Kidney (tissue), 14 donors: Measurements from ENCODE around the gene PCDH9. TPM values are rescaled to one million over a fixed set of nuclear protein-coding genes. Genes with fewer than 3 reads are reported as not detected.

ENCODE experiments used
- DNase-seq, 5 donors: peaks; one replicate each; pipeline ENCODE4 v3.0.0-alpha.2; 2013 to 2020
- FAIRE-seq: peaks from 2 replicates; lab custom pipeline; 2012; peaks lifted over from hg19 to GRCh38; lab: Jason Lieb, UNC
- H3K27ac ChIP-seq, 2 donors: one replicate each; pipeline ENCODE4 v1.7.0; 2013; ENCODE audit warnings: low read depth in 2 of 2, low read length in 2 of 2, inconsistent platforms in 1 of 2
- H3K27me3 ChIP-seq: one replicate; pipeline ENCODE4 v1.7.1; 2013; ENCODE audit warnings: low read length, inconsistent platforms; ENCODE audit not compliant: control insufficient read depth, insufficient read depth
- H3K36me3 ChIP-seq, 3 donors: one replicate each; pipeline versions ENCODE4 v1.7.0 to v1.7.1; 2013; ENCODE audit warnings: low read length in 3 of 3, control low read depth in 1 of 3, inconsistent platforms in 1 of 3; ENCODE audit not compliant: insufficient read depth in 3 of 3, control insufficient read depth in 2 of 3
- H3K4me1 ChIP-seq, 3 donors: one replicate each; pipeline versions ENCODE4 v1.7.0 to v1.7.1; 2013; ENCODE audit warnings: low read length in 3 of 3, inconsistent platforms in 1 of 3, low read depth in 1 of 3; ENCODE audit not compliant: control insufficient read depth in 2 of 3, insufficient read depth in 2 of 3
- H3K4me3 ChIP-seq, 3 donors: one replicate each; pipeline versions ENCODE4 v1.7.0 to v1.8.1; 2013; ENCODE audit warnings: low read length in 3 of 3, control low read depth in 1 of 3, inconsistent platforms in 1 of 3
- H3K9ac ChIP-seq, 3 donors: one replicate each; pipeline versions ENCODE4 v1.7.0 to v1.7.1; 2013; ENCODE audit warnings: low read length in 3 of 3, control low read depth in 1 of 3, inconsistent platforms in 1 of 3
- H3K9me3 ChIP-seq, 3 donors: one replicate each; pipeline versions ENCODE4 v1.7.0 to v1.7.1; 2013; ENCODE audit warnings: low read length in 3 of 3, control low read depth in 1 of 3, inconsistent platforms in 1 of 3; ENCODE audit not compliant: control insufficient read depth in 2 of 3, insufficient read depth in 1 of 3
- intact Hi-C: fragments of 100-400 bp; cut with DNase I; formaldehyde crosslinking; loops from one replicate; pipeline ENCODE4 v1.11.1; 2022
- polyA plus RNA-seq: library from polyadenylated mRNA; stranded (reverse); fragments of 350-450 nt; fragmentation: Illumina TruSeq; extraction: RNeasy Lipid Tissue Mini Kit (QIAGEN cat#74804); gene quantifications from one replicate; pipeline ENCODE4 v1.2.3, GENCODE V29; 2014; ENCODE audit warnings: low read depth, low replicate concordance; ENCODE audit not compliant: insufficient read depth
- total RNA-seq: library from RNA; stranded (reverse); fragmentation: NEBNext Ultra II Directional; extraction: Animal tissue kit (Norgen Biotek cat#: 25700); gene quantifications from one replicate; pipeline ENCODE4 v1.2.1, GENCODE V29; 2021
- TF ChIP-seq, protein P1 (sequence below): IDR thresholded peaks from 3 replicates; pipeline ENCODE4 v1.5.1; 2012; ENCODE audit warnings: mild to moderate bottlenecking, moderate library complexity, borderline replicate concordance; ENCODE audit not compliant: insufficient read depth; ENCODE audit errors: extremely low read depth
- donor health status: control.
- donor health status: control.
- donor health status: control.
- donor health status: control.
- donor health status: control.
- donor health status: DM: yes; HTN: yes; CAD: no.
- donor health status: Normal renal cell carcinoma (clear cell type).

The PCDH9 gene
- total and polyA plus RNA-seq, 2 donors from 2014 or later, result 1.6 to 9.5 TPM

DNA sequence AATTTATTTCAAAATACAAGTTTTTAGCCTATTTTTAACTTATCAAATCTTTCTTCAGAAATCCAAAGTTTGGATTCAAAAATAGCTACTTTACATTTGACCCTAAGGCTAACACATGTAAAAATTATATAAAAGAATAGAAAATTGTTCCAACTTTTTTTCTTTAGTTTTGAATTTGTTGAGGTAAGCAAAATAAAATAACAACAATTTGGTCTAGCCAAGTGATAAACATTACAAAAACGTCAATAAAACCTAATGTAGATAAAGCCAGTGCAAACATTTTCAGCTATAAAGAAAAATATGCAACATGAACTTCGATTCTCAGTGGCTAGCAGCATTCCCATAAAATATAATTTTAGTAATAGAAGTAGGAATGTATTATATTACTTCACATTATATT, 400.3 kb downstream of the PCDH9 start:
- Histone ChIP-seq H3K27me3 (no peaks in the 10 kb centered on the region), H3K36me3 (no peaks in the 10 kb centered on the region), H3K9ac (no peak overlapping the region), H3K9me3 (no peaks in the 10 kb centered on the region), H3K27ac (no peak overlapping the region), H3K4me3 (no peak overlapping the region), H3K4me1 (no peaks in the 10 kb centered on the region)
- FAIRE-seq (no peak), DNase-seq (no peak)
- TF ChIP-seq, protein P1, sequence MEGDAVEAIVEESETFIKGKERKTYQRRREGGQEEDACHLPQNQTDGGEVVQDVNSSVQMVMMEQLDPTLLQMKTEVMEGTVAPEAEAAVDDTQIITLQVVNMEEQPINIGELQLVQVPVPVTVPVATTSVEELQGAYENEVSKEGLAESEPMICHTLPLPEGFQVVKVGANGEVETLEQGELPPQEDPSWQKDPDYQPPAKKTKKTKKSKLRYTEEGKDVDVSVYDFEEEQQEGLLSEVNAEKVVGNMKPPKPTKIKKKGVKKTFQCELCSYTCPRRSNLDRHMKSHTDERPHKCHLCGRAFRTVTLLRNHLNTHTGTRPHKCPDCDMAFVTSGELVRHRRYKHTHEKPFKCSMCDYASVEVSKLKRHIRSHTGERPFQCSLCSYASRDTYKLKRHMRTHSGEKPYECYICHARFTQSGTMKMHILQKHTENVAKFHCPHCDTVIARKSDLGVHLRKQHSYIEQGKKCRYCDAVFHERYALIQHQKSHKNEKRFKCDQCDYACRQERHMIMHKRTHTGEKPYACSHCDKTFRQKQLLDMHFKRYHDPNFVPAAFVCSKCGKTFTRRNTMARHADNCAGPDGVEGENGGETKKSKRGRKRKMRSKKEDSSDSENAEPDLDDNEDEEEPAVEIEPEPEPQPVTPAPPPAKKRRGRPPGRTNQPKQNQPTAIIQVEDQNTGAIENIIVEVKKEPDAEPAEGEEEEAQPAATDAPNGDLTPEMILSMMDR, result no peak
- intact Hi-C loops, result no loop called here

GRCh38 chr13:66826398-66826797, 403.7 kb downstream of the PCDH9 start:
- Histone ChIP-seq H3K9ac (no peak overlapping the region), H3K4me3 (no peak overlapping the region), H3K27ac (no peak overlapping the region), H3K9me3 (no peaks in the 10 kb centered on the region), H3K27me3 (no peaks in the 10 kb centered on the region), H3K4me1 (no peaks in the 10 kb centered on the region), H3K36me3 (no peaks in the 10 kb centered on the region)
- TF ChIP-seq, protein P1, result no peak
- FAIRE-seq (no peak), DNase-seq (no peak)
- intact Hi-C loops, result no loop called here

GRCh38 chr13:66821551-66821950, 408.6 kb downstream of the PCDH9 start:
- DNase-seq (no peak), FAIRE-seq (no peak)
- H3K36me3 ChIP-seq, result no peaks in the 10 kb centered on the region
- intact Hi-C loops, result no loop called here
- H3K27ac ChIP-seq, result no peak overlapping the region
- TF ChIP-seq, protein P1, result no peak
- H3K9me3 ChIP-seq, result no peaks in the 10 kb centered on the region
- H3K9ac ChIP-seq, result no peak overlapping the region
- no peaks in the 10 kb centered on the region for H3K27me3 ChIP-seq
- no peak overlapping the region for H3K4me3 ChIP-seq
- no peaks in the 10 kb centered on the region for H3K4me1 ChIP-seq

DNA sequence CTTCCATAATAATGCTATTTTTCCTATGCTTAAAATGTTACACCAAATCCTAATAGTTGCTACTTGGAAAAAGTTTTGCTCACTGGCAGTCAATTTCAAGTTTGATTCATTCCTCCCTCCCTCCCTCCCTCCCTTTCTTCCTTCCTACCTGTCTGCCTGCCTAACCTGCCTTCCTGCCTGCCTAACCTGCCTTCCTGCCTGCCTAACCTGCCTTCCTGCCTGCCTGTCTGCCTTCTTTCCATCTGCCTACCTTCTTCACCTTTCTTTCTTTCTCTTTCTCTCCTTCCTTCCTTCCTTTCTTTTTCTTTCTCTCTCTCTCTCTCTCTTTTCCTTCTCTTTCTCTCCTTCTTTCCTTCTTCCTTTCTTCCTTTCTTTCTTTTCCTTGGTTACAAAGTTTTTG, 418.7 kb downstream of the PCDH9 start:
- FAIRE-seq, result no peak
- Histone ChIP-seq H3K27ac (no peak overlapping the region), H3K4me1 (no peaks in the 10 kb centered on the region), H3K36me3 (no peaks in the 10 kb centered on the region), H3K9ac (no peak overlapping the region), H3K27me3 (no peaks in the 10 kb centered on the region), H3K4me3 (no peak overlapping the region), H3K9me3 (no peaks in the 10 kb centered on the region)
- no peak for DNase-seq
- TF ChIP-seq, protein P1, result no peak
- intact Hi-C loops, result no loop called here
